ENCODE measurements around the gene SPCS2. TPM values are rescaled to one million over a fixed set of nuclear protein-coding genes. Genes with fewer than 3 reads are reported as not detected.

The SPCS2 gene
- total RNA-seq, 1 experiment from 2014 or later, result 209 TPM

GRCh38 chr11:74937696-74938475 lies 11.2 kb upstream of the SPCS2 start:
- Mint-ChIP-seq H3K4me3 (ENCODE audit: low read depth, unreplicated experiment) (no peak overlapping the region), H3K9me3 (ENCODE audit: low read depth, unreplicated experiment) (no peaks in the 10 kb centered on the region), H3K27me3 (ENCODE audit: unreplicated experiment) (no peaks in the 10 kb centered on the region), H3K36me3 (ENCODE audit: insufficient read depth, unreplicated experiment) (no peaks in the 10 kb centered on the region), H3K27ac (ENCODE audit: unreplicated experiment) (no peak overlapping the region), H3K4me1 (ENCODE audit: low read depth, unreplicated experiment) (no peaks in the 10 kb centered on the region)
- intact Hi-C loops (cut with micrococcal nuclease; ENCODE audit: unreplicated experiment), result no loop called here
- no TSS peak for BruUV-seq (replicated peaks)
- TF ChIP-seq CTCF (IDR thresholded peaks at IDR 0.05; ENCODE audit: unreplicated experiment), result no peak
- CTCF ChIA-PET, result no interaction called here
- DNase-seq, result no peak

GRCh38 chr11:74941492-74941891 lies 7.6 kb upstream of the SPCS2 start:
- TF ChIP-seq CTCF (IDR thresholded peaks at IDR 0.05; ENCODE audit: unreplicated experiment), result no peak
- Mint-ChIP-seq H3K27ac (ENCODE audit: unreplicated experiment) (no peak overlapping the region), H3K27me3 (ENCODE audit: unreplicated experiment) (no peaks in the 10 kb centered on the region), H3K9me3 (ENCODE audit: low read depth, unreplicated experiment) (no peaks in the 10 kb centered on the region), H3K4me3 (ENCODE audit: low read depth, unreplicated experiment) (no peak overlapping the region), H3K36me3 (ENCODE audit: insufficient read depth, unreplicated experiment) (no peaks in the 10 kb centered on the region), H3K4me1 (ENCODE audit: low read depth, unreplicated experiment) (no peaks in the 10 kb centered on the region)
- intact Hi-C loops (cut with micrococcal nuclease; ENCODE audit: unreplicated experiment), result no loop called here
- CTCF ChIA-PET, result no interaction called here
- DNase-seq, result no peak
- BruUV-seq (replicated peaks), result no TSS peak

- Mint-ChIP-seq H3K4me1 (ENCODE audit: low read depth, unreplicated experiment) (no peaks in the 10 kb centered on the region), H3K4me3 (ENCODE audit: low read depth, unreplicated experiment) (no peak overlapping the region), H3K27me3 (ENCODE audit: unreplicated experiment) (no peaks in the 10 kb centered on the region), H3K27ac (ENCODE audit: unreplicated experiment) (no peak overlapping the region), H3K36me3 (ENCODE audit: insufficient read depth, unreplicated experiment) (no peaks in the 10 kb centered on the region), H3K9me3 (ENCODE audit: low read depth, unreplicated experiment) (no peaks in the 10 kb centered on the region)
- BruUV-seq (replicated peaks), result no TSS peak
- TF ChIP-seq CTCF (IDR thresholded peaks at IDR 0.05; ENCODE audit: unreplicated experiment), result no peak
- DNase-seq, result no peak
- intact Hi-C loops (cut with micrococcal nuclease; ENCODE audit: unreplicated experiment), result no loop called here
- CTCF ChIA-PET, result no interaction called here
Measured at GRCh38 chr11:74942073-74942759, 6.8 kb upstream of the SPCS2 start.

- Mint-ChIP-seq H3K27me3 (ENCODE audit: unreplicated experiment) (no peaks in the 10 kb centered on the region), H3K4me3 (ENCODE audit: low read depth, unreplicated experiment) (peak overlapping the region; percentile 93), H3K36me3 (ENCODE audit: insufficient read depth, unreplicated experiment) (peaks cover 37% of the 10 kb centered on the region), H3K27ac (ENCODE audit: unreplicated experiment) (peak overlapping the region; percentile 99), H3K4me1 (ENCODE audit: low read depth, unreplicated experiment) (peaks cover 17% of the 10 kb centered on the region), H3K9me3 (ENCODE audit: low read depth, unreplicated experiment) (no peaks in the 10 kb centered on the region)
- CTCF ChIA-PET, result interaction anchor here (0.6 to 1.4 kb wide), 2 partner anchors 19 to 1089 kb away, joined by 3 read pairs; no protein-coding TSS in a partner anchor
- no peak for TF ChIP-seq CTCF (IDR thresholded peaks at IDR 0.05; ENCODE audit: unreplicated experiment)
- TSS peak; percentile 87 for BruUV-seq (replicated peaks)
- intact Hi-C loops (cut with micrococcal nuclease; ENCODE audit: unreplicated experiment), result no loop called here
- no peak for DNase-seq
Measured at GRCh38 chr11:74948546-74948897, 544 bp upstream of the SPCS2 start.
